ENCODE data around the gene FOXN1.
"Not testable (repeated sequence)": the region's sequence is repeated elsewhere in the genome, so short reads cannot be mapped to it uniquely, and the experiment has no call there.

The FOXN1 gene

GRCh38 chr17:28505986-28506665, at the start of gene FOXN1:
Gene FOXN1, plus strand, starts transcription at chr17:28506348. Its CDS starts 17,622 bp downstream, at chr17:28523970.
- no peak for DNase-seq

GRCh38 chr17:28457890-28458289, 48.3 kb upstream of the FOXN1 start:
- no peak for DNase-seq

GRCh38 chr17:28458881-28459280, 47.3 kb upstream of the FOXN1 start:
- DNase-seq = not testable (repeated sequence)

GRCh38 chr17:28460901-28461300, 45.2 kb upstream of the FOXN1 start:
- no peak for DNase-seq

GRCh38 chr17:28466001-28466400, 40.1 kb upstream of the FOXN1 start:
- DNase-seq = no peak

GRCh38 chr17:28466521-28467048, 39.6 kb upstream of the FOXN1 start:
- DNase-seq = no peak

GRCh38 chr17:28467456-28468025, 38.6 kb upstream of the FOXN1 start:
- no peak for DNase-seq

GRCh38 chr17:28468033-28468735, 38.0 kb upstream of the FOXN1 start:
- not testable (repeated sequence) for DNase-seq

GRCh38 chr17:28468781-28469180, 37.4 kb upstream of the FOXN1 start:
- DNase-seq = no peak

GRCh38 chr17:28469376-28469775, 36.8 kb upstream of the FOXN1 start:
- no peak for DNase-seq

GRCh38 chr17:28470266-28470913, 35.8 kb upstream of the FOXN1 start:
- DNase-seq = no peak

- DNase-seq = no peak
Measured at GRCh38 chr17:28470914-28471366, 35.2 kb upstream of the FOXN1 start.

GRCh38 chr17:28471531-28472342, 34.4 kb upstream of the FOXN1 start:
- no peak for DNase-seq

- DNase-seq = no peak
Measured at GRCh38 chr17:28472871-28473497, 33.2 kb upstream of the FOXN1 start.

- no peak for DNase-seq
Measured at GRCh38 chr17:28473542-28473941, 32.6 kb upstream of the FOXN1 start, which contains the start of gene SLC13A2. Gene SLC13A2, plus strand, starts transcription at chr17:28473644. Its CDS starts 69 bp downstream, at chr17:28473713.

GRCh38 chr17:28474111-28474531, 32.0 kb upstream of the FOXN1 start:
- DNase-seq = no peak

GRCh38 chr17:28475151-28475900, 30.8 kb upstream of the FOXN1 start:
- DNase-seq = no peak

- DNase-seq = no peak
Measured at GRCh38 chr17:28476076-28476865, 29.9 kb upstream of the FOXN1 start.

GRCh38 chr17:28477928-28478327, 28.2 kb upstream of the FOXN1 start:
- no peak for DNase-seq

Measured in NCI-H187 treated with DMSO at 0.1 percent for 48 hours (cell line).